Measurements from ENCODE around the gene PAIP2.

DNA sequence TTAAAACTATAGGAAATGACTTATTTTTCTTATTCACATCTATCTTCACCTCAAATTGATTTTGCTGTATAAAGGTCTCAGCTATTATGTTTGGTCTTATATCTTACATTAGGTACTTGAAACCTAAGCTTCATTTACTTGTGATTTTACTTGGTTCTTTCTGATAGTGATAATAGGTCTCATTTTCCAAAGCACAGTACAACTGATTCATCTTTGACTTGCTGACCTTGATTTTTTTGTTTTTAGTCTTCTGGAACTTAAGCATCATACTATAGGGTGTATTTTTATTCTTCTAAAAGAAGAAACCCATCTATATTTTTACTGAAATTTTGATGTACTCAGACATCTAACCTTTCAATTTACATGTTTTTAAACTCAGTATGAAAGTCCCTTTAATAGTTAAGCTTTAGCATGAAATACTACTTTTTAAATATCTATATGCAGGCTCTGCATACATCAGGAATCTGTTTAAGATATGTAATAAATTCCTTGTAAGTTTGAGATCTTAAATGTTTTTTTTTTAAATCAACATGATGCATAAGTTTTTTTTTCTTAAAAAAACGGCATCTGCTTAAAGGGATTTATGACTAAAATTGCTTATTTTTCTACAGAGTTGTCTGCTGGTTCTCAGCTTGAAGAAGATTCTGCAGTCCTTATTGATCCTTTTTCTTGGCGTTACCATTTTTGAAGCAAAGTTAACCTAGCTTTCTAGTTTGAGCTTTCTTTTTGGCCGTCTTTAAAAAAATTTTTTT is 34.9 kb upstream of the PAIP2 start:
- TF ChIP-seq, protein P1, sequence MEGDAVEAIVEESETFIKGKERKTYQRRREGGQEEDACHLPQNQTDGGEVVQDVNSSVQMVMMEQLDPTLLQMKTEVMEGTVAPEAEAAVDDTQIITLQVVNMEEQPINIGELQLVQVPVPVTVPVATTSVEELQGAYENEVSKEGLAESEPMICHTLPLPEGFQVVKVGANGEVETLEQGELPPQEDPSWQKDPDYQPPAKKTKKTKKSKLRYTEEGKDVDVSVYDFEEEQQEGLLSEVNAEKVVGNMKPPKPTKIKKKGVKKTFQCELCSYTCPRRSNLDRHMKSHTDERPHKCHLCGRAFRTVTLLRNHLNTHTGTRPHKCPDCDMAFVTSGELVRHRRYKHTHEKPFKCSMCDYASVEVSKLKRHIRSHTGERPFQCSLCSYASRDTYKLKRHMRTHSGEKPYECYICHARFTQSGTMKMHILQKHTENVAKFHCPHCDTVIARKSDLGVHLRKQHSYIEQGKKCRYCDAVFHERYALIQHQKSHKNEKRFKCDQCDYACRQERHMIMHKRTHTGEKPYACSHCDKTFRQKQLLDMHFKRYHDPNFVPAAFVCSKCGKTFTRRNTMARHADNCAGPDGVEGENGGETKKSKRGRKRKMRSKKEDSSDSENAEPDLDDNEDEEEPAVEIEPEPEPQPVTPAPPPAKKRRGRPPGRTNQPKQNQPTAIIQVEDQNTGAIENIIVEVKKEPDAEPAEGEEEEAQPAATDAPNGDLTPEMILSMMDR (IDR thresholded peaks at IDR 0.05 in 8 of 11, conservative IDR thresholded peaks at IDR 0.05 in 3 of 11): no peak
- no peak for TF ChIP-seq POLR2AphosphoS5 (IDR thresholded peaks at IDR 0.05)
- no peak for TF ChIP-seq POLR2A (IDR thresholded peaks at IDR 0.05)
